ENCODE data around the gene UFD1.

Gene UFD1

GRCh38 chr22:19466848-19467752 lies 11.9 kb downstream of the UFD1 start:
- no peak for DNase-seq

- no peak for DNase-seq
These were observed 12.8 kb downstream of the UFD1 start for GRCh38 chr22:19466126-19466716.

- no peak for DNase-seq
These were observed 14.0 kb downstream of the UFD1 start for GRCh38 chr22:19464975-19465374.

GRCh38 chr22:19464546-19464945 lies 14.4 kb downstream of the UFD1 start:
- no peak for DNase-seq

GRCh38 chr22:19463491-19464469 lies 15.2 kb downstream of the UFD1 start:
- no peak for DNase-seq

- no peak for DNase-seq
These were observed 16.0 kb downstream of the UFD1 start for GRCh38 chr22:19463008-19463407.

GRCh38 chr22:19461506-19461905 lies 17.5 kb downstream of the UFD1 start:
- DNase-seq = no peak

GRCh38 chr22:19460036-19460435 lies 19.0 kb downstream of the UFD1 start:
- DNase-seq = no peak

GRCh38 chr22:19457828-19458428 lies 21.1 kb downstream of the UFD1 start:
- no peak for DNase-seq

- no peak for DNase-seq
These were observed 22.5 kb downstream of the UFD1 start for GRCh38 chr22:19456541-19456940.

GRCh38 chr22:19455585-19456370 lies 23.2 kb downstream of the UFD1 start:
- no peak for DNase-seq

GRCh38 chr22:19455033-19455432 lies 24.0 kb downstream of the UFD1 start:
- DNase-seq = no peak

- no peak for DNase-seq
These were observed 24.8 kb downstream of the UFD1 start for GRCh38 chr22:19454156-19454555.

GRCh38 chr22:19453718-19454117 lies 25.3 kb downstream of the UFD1 start:
- DNase-seq = no peak

GRCh38 chr22:19451570-19451969 lies 27.4 kb downstream of the UFD1 start:
- no peak for DNase-seq

GRCh38 chr22:19450363-19451175 lies 28.4 kb downstream of the UFD1 start:
- DNase-seq = no peak

GRCh38 chr22:19449422-19449767 lies 29.6 kb downstream of the UFD1 start:
- no peak for DNase-seq

GRCh38 chr22:19448739-19449421 lies 30.1 kb downstream of the UFD1 start:
- no peak for DNase-seq

- peak; percentile 69 for DNase-seq
These were observed 30.9 kb downstream of the UFD1 start for GRCh38 chr22:19448076-19448607.

All from fibroblast of skin of right quadriceps (primary cell).